Measurements from ENCODE around the gene SPPL3. TPM values are rescaled to one million over a fixed set of nuclear protein-coding genes. Genes with fewer than 3 reads are reported as not detected.

The SPPL3 gene
- total RNA-seq, 4 donors from 2014 or later = 25.7 to 37.5 (median 34.7) TPM

DNA sequence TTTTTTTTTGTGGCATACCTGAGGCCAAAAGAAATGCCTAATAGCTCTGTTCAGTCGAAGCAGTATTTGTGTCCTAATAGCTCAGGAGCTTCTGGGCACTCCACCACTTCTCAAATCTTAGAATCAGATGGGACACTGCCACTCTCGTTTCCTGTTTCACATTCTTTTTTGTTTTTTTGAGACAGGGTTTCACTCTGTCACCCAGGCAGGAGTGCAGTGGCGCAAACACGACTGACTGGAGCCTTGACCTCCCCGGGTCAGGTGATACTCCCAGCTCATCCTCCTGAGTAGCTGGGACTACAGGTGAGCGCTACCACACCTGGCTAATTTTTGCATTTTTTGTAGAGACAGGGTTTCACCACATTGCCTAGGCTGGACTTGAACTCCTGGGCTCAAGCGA lies 52.7 kb downstream of the SPPL3 start:
- peaks cover 54 to 62% of the 10 kb centered on the region in 2 donors for H3K4me1 ChIP-seq
- no peaks in the 10 kb centered on the region for H3K27me3 ChIP-seq
- no peaks in the 10 kb centered on the region for H3K9me3 ChIP-seq
- H3K36me3 ChIP-seq = no peaks in the 10 kb centered on the region
- intact Hi-C loops (cut with DNase I) = no loop called here
- no peak overlapping the region for H3K27ac ChIP-seq
- TF ChIP-seq POLR2A (IDR thresholded peaks at IDR 0.05) = no peak
- TF ChIP-seq, protein P1, sequence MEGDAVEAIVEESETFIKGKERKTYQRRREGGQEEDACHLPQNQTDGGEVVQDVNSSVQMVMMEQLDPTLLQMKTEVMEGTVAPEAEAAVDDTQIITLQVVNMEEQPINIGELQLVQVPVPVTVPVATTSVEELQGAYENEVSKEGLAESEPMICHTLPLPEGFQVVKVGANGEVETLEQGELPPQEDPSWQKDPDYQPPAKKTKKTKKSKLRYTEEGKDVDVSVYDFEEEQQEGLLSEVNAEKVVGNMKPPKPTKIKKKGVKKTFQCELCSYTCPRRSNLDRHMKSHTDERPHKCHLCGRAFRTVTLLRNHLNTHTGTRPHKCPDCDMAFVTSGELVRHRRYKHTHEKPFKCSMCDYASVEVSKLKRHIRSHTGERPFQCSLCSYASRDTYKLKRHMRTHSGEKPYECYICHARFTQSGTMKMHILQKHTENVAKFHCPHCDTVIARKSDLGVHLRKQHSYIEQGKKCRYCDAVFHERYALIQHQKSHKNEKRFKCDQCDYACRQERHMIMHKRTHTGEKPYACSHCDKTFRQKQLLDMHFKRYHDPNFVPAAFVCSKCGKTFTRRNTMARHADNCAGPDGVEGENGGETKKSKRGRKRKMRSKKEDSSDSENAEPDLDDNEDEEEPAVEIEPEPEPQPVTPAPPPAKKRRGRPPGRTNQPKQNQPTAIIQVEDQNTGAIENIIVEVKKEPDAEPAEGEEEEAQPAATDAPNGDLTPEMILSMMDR (IDR thresholded peaks at IDR 0.05) = no peak
- H3K4me3 ChIP-seq (replicated peaks in 1 of 3) = no peak overlapping the region
- WGBS, 2 donors = 82 to 83% methylated on average over 7 of the region's 7 CpGs
- DNase-seq = no peak

DNA sequence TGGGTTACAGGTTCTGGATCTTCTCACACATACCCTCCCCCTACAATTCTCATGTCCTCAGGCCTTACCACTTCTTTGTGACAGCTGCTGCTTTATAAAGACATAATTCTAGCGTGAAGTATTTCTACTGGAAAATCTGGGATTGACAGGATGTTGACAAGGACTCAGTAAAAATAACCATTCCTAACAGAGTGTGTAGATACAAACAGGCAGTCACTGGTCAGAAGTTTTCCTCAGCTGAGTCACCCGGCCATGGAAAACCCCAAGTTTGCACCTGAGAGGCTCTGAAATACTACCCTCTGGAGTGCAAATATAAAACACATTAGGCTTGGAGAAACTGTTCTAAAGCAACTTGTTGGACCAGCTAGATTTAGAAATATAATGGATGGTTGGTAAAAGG lies 54.4 kb downstream of the SPPL3 start:
- intact Hi-C loops (cut with DNase I) = no loop called here
- H3K4me1 ChIP-seq = peaks cover 59 to 72% of the 10 kb centered on the region in 2 donors
- H3K27ac ChIP-seq = peak overlapping the region; percentile 49 to 82 (median 58)
- WGBS, 2 donors = 32 to 39% methylated on average over 2 of the region's 2 CpGs
- TF ChIP-seq, protein P1 (IDR thresholded peaks at IDR 0.05) = peak in 2 of 6 experiments; percentile 4 to 8
- TF ChIP-seq POLR2A (IDR thresholded peaks at IDR 0.05) = no peak
- H3K36me3 ChIP-seq = no peaks in the 10 kb centered on the region
- no peaks in the 10 kb centered on the region for H3K27me3 ChIP-seq
- no peaks in the 10 kb centered on the region for H3K9me3 ChIP-seq
- H3K4me3 ChIP-seq (replicated peaks in 1 of 3) = no peak overlapping the region
- DNase-seq = peak; percentile 54 to 65

DNA sequence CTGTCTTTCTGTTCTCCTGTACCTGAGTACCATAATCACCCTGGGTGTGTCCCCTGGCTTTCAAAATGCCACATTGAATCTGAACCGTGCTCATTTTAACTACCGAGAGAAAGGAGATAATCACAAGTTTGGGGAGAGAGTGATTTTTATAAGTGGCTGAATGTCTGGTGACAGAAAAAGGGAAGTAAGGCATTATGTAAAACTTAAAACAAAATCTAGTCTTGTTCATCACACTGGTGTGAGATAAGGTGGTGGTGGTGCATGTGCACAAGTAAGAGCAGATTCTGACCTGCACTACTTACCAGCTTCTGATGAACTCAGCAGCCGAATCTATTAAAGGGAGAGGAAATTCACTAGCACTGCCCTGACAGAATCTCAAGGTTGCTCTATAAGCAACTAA lies 56.3 kb downstream of the SPPL3 start:
- 72 to 77% methylated on average over 3 of the region's 3 CpGs for WGBS, 2 donors
- H3K4me1 ChIP-seq = peaks cover 45 to 63% of the 10 kb centered on the region in 2 donors
- intact Hi-C loops (cut with DNase I) = no loop called here

DNA sequence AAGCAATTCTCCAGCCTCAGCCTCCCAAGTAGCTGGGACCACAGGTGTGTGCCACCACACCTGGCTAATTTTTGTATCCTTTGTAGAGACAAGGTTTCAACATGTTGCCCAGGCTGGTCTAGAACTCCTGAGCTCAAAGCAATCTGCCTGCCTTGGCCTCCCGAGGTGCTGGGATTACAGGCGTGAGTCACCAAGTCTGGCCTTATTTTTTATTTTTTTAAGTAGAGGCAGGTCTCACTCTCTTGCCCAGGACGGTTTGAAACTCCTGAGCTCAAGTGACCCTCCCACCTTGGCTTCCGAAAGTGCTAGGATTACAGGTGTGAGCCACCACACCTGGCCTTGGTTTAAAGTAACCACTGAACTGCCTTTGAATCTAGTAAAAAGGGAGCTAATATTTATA lies 56.8 kb downstream of the SPPL3 start:
- intact Hi-C loops (cut with DNase I) = no loop called here
- peak overlapping the region in 2 of 3 donors; percentile 50 to 62 for H3K27ac ChIP-seq
- H3K9me3 ChIP-seq = no peaks in the 10 kb centered on the region
- peaks cover 45 to 63% of the 10 kb centered on the region in 2 donors for H3K4me1 ChIP-seq
- H3K4me3 ChIP-seq (replicated peaks in 1 of 3) = no peak overlapping the region
- DNase-seq = no peak
- no peaks in the 10 kb centered on the region for H3K36me3 ChIP-seq
- WGBS, 2 donors = 73 to 81% methylated on average over 4 of the region's 4 CpGs
- H3K27me3 ChIP-seq = no peaks in the 10 kb centered on the region
- TF ChIP-seq, protein P1 (IDR thresholded peaks at IDR 0.05) = no peak
- TF ChIP-seq POLR2A (IDR thresholded peaks at IDR 0.05) = no peak

More for the DNA sequence above, 56.3 kb downstream of the SPPL3 start:
- Histone ChIP-seq H3K4me3 (replicated peaks in 1 of 3) (no peak overlapping the region), H3K9me3 (no peaks in the 10 kb centered on the region), H3K27ac (peak overlapping the region; percentile 34 to 62 (median 50)), H3K36me3 (no peaks in the 10 kb centered on the region), H3K27me3 (no peaks in the 10 kb centered on the region)
- TF ChIP-seq, protein P1 (IDR thresholded peaks at IDR 0.05) = no peak
- no peak for TF ChIP-seq POLR2A (IDR thresholded peaks at IDR 0.05)
- no peak for DNase-seq

DNA sequence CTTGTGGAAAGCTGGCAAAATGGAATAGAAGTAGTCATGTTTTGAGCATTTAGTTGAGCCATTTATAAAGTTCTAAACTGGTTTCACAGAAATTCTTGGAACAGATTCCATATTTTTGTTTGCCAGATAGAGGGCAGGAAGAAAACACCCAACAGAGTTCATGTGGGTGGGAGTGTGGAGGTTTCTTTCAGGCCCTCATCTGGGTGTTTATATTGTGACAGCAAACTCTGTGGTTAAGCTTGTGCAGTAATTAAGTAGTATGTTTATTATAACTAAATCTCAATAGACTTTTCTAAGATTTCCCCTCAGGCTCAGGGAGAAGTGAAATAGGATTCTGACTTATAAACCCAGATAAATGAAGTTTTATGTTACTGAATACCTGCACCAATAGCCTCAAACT lies 57.4 kb downstream of the SPPL3 start:
- intact Hi-C loops (cut with DNase I) = no loop called here
- H3K4me1 ChIP-seq = peaks cover 46 to 62% of the 10 kb centered on the region in 2 donors
- H3K4me3 ChIP-seq (replicated peaks in 1 of 3) = no peak overlapping the region
- no peaks in the 10 kb centered on the region for H3K36me3 ChIP-seq
- no peak for DNase-seq
- no peaks in the 10 kb centered on the region for H3K27me3 ChIP-seq
- peak overlapping the region; percentile 41 to 62 (median 50) for H3K27ac ChIP-seq
- TF ChIP-seq, protein P1 (IDR thresholded peaks at IDR 0.05) = no peak
- TF ChIP-seq POLR2A (IDR thresholded peaks at IDR 0.05) = no peak
- H3K9me3 ChIP-seq = no peaks in the 10 kb centered on the region
